GM12892 (cell line): Measurements from ENCODE around the gene CCDC174.

Experiments
- DNase-seq: peaks from one replicate; pipeline ENCODE4 v3.0.0; 2011; ENCODE audit not compliant: insufficient read length
- FAIRE-seq: peaks from 2 replicates; lab custom pipeline; 2011; peaks lifted over from hg19 to GRCh38; lab: Jason Lieb, UNC
- POLR2A ChIP-seq: IDR thresholded peaks from 2 replicates; pipeline ENCODE4 v1.6.1; 2011; ENCODE audit warnings: low read depth, low read length, control low read depth
- POLR2AphosphoS5 ChIP-seq: IDR thresholded peaks from 2 replicates; pipeline ENCODE4 v1.6.1; 2011; ENCODE audit warnings: low read depth, low read length, control low read depth
- TAF1 ChIP-seq: IDR thresholded peaks from 2 replicates; pipeline ENCODE4 v1.6.1; 2011; ENCODE audit warnings: low read depth, mild to moderate bottlenecking, control low read depth, low read length, borderline replicate concordance

The CCDC174 gene

GRCh38 chr3:14614862-14615261 lies 36.7 kb upstream of the CCDC174 start:
- DNase-seq, result no peak
- no peak for FAIRE-seq

GRCh38 chr3:14616606-14617507 lies 34.7 kb upstream of the CCDC174 start:
- TF ChIP-seq TAF1 (no peak), POLR2A (no peak), POLR2AphosphoS5 (no peak)
- no peak for FAIRE-seq
- no peak for DNase-seq

More at GRCh38 chr3:14614862-14615261, 36.7 kb upstream of the CCDC174 start:
- TF ChIP-seq POLR2AphosphoS5 (no peak), TAF1 (no peak), POLR2A (no peak)

GRCh38 chr3:14617508-14618023 lies 34.0 kb upstream of the CCDC174 start:
- no peak for TF ChIP-seq POLR2A
- TF ChIP-seq POLR2AphosphoS5, result no peak
- no peak for TF ChIP-seq TAF1
- DNase-seq (no peak), FAIRE-seq (no peak)

GRCh38 chr3:14619605-14620004 lies 32.0 kb upstream of the CCDC174 start:
- FAIRE-seq (no peak), DNase-seq (no peak)
- TF ChIP-seq TAF1, result no peak
- TF ChIP-seq POLR2AphosphoS5, result no peak
- TF ChIP-seq POLR2A, result no peak

GRCh38 chr3:14620512-14620911 lies 31.1 kb upstream of the CCDC174 start:
- FAIRE-seq (no peak), DNase-seq (no peak)
- no peak for TF ChIP-seq POLR2AphosphoS5
- no peak for TF ChIP-seq TAF1
- no peak for TF ChIP-seq POLR2A

- TF ChIP-seq POLR2A (no peak), POLR2AphosphoS5 (no peak), TAF1 (no peak)
- no peak for FAIRE-seq
Measured at GRCh38 chr3:14621093-14621492, 30.5 kb upstream of the CCDC174 start.

GRCh38 chr3:14622368-14622767 lies 29.2 kb upstream of the CCDC174 start:
- TF ChIP-seq TAF1 (no peak), POLR2A (no peak)
- DNase-seq (no peak), FAIRE-seq (no peak)

More at GRCh38 chr3:14621093-14621492, 30.5 kb upstream of the CCDC174 start:
- no peak for DNase-seq

GRCh38 chr3:14623569-14624051 lies 28.0 kb upstream of the CCDC174 start:
- DNase-seq (no peak), FAIRE-seq (no peak)
- TF ChIP-seq POLR2AphosphoS5 (no peak), POLR2A (no peak), TAF1 (no peak)

GRCh38 chr3:14624498-14624897 lies 27.1 kb upstream of the CCDC174 start:
- DNase-seq, result no peak
- FAIRE-seq, result no peak
- TF ChIP-seq TAF1 (no peak), POLR2A (no peak), POLR2AphosphoS5 (no peak)

GRCh38 chr3:14625443-14625842 lies 26.1 kb upstream of the CCDC174 start:
- TF ChIP-seq TAF1 (no peak), POLR2A (no peak), POLR2AphosphoS5 (no peak)
- no peak for DNase-seq
- no peak for FAIRE-seq

- DNase-seq (no peak), FAIRE-seq (no peak)
- TF ChIP-seq TAF1 (no peak), POLR2A (no peak), POLR2AphosphoS5 (no peak)
Measured at GRCh38 chr3:14627815-14628214, 23.7 kb upstream of the CCDC174 start.
